ENCODE results near the gene RNF41.
"Not testable (repeated sequence)": the region's sequence is repeated elsewhere in the genome, so short reads cannot be mapped to it uniquely, and the experiment has no call there.

RNF41 gene

GRCh38 chr12:56208006-56208405 lies 13.7 kb downstream of the RNF41 start:
- DNase-seq (ENCODE audit: low read depth), result no peak

- DNase-seq (ENCODE audit: low read depth), result peak; percentile 25
Measured at GRCh38 chr12:56206452-56207166, 15.1 kb downstream of the RNF41 start.

GRCh38 chr12:56205445-56205844 lies 16.3 kb downstream of the RNF41 start:
- DNase-seq (ENCODE audit: low read depth), result no peak

GRCh38 chr12:56204275-56204674 lies 17.4 kb downstream of the RNF41 start:
- DNase-seq (ENCODE audit: low read depth), result no peak

GRCh38 chr12:56202838-56203237 lies 18.9 kb downstream of the RNF41 start:
- no peak for DNase-seq (ENCODE audit: low read depth)

GRCh38 chr12:56202366-56202765 lies 19.4 kb downstream of the RNF41 start:
- DNase-seq (ENCODE audit: low read depth), result no peak

GRCh38 chr12:56198836-56199235 lies 22.9 kb downstream of the RNF41 start:
- no peak for DNase-seq (ENCODE audit: low read depth)

- no peak for DNase-seq (ENCODE audit: low read depth)
Measured at GRCh38 chr12:56197921-56198635, 23.6 kb downstream of the RNF41 start.

GRCh38 chr12:56196818-56197550 lies 24.7 kb downstream of the RNF41 start:
- not testable (repeated sequence) for DNase-seq (ENCODE audit: low read depth)

- DNase-seq (ENCODE audit: low read depth), result peak; percentile 47
Measured at GRCh38 chr12:56193025-56193578, 28.6 kb downstream of the RNF41 start.

- DNase-seq (ENCODE audit: low read depth), result no peak
Measured at GRCh38 chr12:56192582-56192981, 29.1 kb downstream of the RNF41 start.

- DNase-seq (ENCODE audit: low read depth), result no peak
Measured at GRCh38 chr12:56190695-56191155, 31.0 kb downstream of the RNF41 start.

GRCh38 chr12:56189918-56190694 lies 31.6 kb downstream of the RNF41 start:
- peak; percentile 90 for DNase-seq (ENCODE audit: low read depth)

- DNase-seq (ENCODE audit: low read depth), result peak; percentile 85
Measured at GRCh38 chr12:56189099-56189917, 32.4 kb downstream of the RNF41 start, which contains the start of gene SMARCC2. TSS of gene SMARCC2 (minus strand) at chr12:56189483. CDS start at chr12:56189461, 22 bp downstream.

- no peak for DNase-seq (ENCODE audit: low read depth)
Measured at GRCh38 chr12:56188778-56189098, 33.0 kb downstream of the RNF41 start.

GRCh38 chr12:56188131-56188777 lies 33.5 kb downstream of the RNF41 start:
- DNase-seq (ENCODE audit: low read depth), result no peak

- DNase-seq (ENCODE audit: low read depth), result no peak
Measured at GRCh38 chr12:56186957-56187356, 34.8 kb downstream of the RNF41 start.

- DNase-seq (ENCODE audit: low read depth), result no peak
Measured at GRCh38 chr12:56178347-56178746, 43.4 kb downstream of the RNF41 start.

- no peak for DNase-seq (ENCODE audit: low read depth)
Measured at GRCh38 chr12:56172839-56173238, 48.9 kb downstream of the RNF41 start.

- DNase-seq (ENCODE audit: low read depth), result no peak
Measured at GRCh38 chr12:56169229-56169759, 52.4 kb downstream of the RNF41 start.
